Smooth muscle cell (in vitro differentiated cells): ENCODE measurements around the gene CEP44. TPM values are rescaled to one million over a fixed set of nuclear protein-coding genes. Genes with fewer than 3 reads are reported as not detected.

Experiments used
- DNase-seq: peaks from one replicate; lab custom pipeline; 2025; ENCODE audit not compliant: unreplicated experiment; lab: John Stamatoyannopoulos, UW
- H2AFZ ChIP-seq: fragments of 200-600 bp; sonication (generic); 2 replicates; pipeline ENCODE4 v1.6.0; 2016; ENCODE audit warnings: antibody characterized with exemption, low read depth, mild to moderate bottlenecking
- H3F3A ChIP-seq: fragments of 200-600 bp; sonication (generic); 2 replicates; pipeline ENCODE4 v1.6.0; 2017; ENCODE audit warnings: antibody characterized with exemption, low read depth
- H3K27ac ChIP-seq: fragments of 200-600 bp; sonication (generic); 2 replicates; pipeline ENCODE4 v1.5.1; 2016; ENCODE audit warnings: low read depth, mild to moderate bottlenecking
- H3K27me3 ChIP-seq: fragments of 200-600 bp; sonication (generic); 2 replicates; pipeline ENCODE4 v1.6.1; 2016; ENCODE audit warnings: low read depth, mild to moderate bottlenecking
- H3K36me3 ChIP-seq: fragments of 200-600 bp; sonication (generic); 2 replicates; pipeline ENCODE4 v1.5.1; 2016; ENCODE audit warnings: low read depth
- H3K4me1 ChIP-seq: fragments of 200-600 bp; sonication (generic); 2 replicates; pipeline ENCODE4 v1.5.1; 2016; ENCODE audit warnings: low read depth
- H3K4me2 ChIP-seq: fragments of 200-600 bp; sonication (generic); 2 replicates; pipeline ENCODE4 v1.6.0; 2016; ENCODE audit warnings: mild to moderate bottlenecking
- H3K4me3 ChIP-seq: fragments of 200-600 bp; sonication (generic); 2 replicates; pipeline ENCODE4 v1.5.1; 2016; ENCODE audit warnings: mild to moderate bottlenecking
- H3K79me2 ChIP-seq: fragments of 200-600 bp; sonication (generic); 2 replicates; pipeline ENCODE4 v1.6.0; 2016; ENCODE audit warnings: low read depth, mild to moderate bottlenecking
- H3K9ac ChIP-seq: fragments of 200-600 bp; sonication (generic); 2 replicates; pipeline ENCODE4 v1.6.0; 2016; ENCODE audit warnings: low read depth
- H3K9me3 ChIP-seq: fragments of 200-600 bp; sonication (generic); replicated peaks from 2 replicates; pipeline ENCODE4 v1.5.1; 2016; ENCODE audit warnings: low read depth
- H4K20me1 ChIP-seq: fragments of 200-600 bp; sonication (generic); 2 replicates; pipeline ENCODE4 v1.6.0; 2016; ENCODE audit warnings: low read depth
- CTCF ChIP-seq: fragments of 200-600 bp; sonication (generic); IDR thresholded peaks from 2 replicates; pipeline ENCODE4 v1.5.1; 2017; ENCODE audit warnings: borderline replicate concordance, mild to moderate bottlenecking, antibody characterized with exemption; ENCODE audit not compliant: insufficient read depth, poor library complexity, severe bottlenecking
- WGBS: methylation state at CpG from one replicate; pipeline ENCODE4 v1.1.7; 2016; ENCODE audit warnings: low lambda C conversion rate; 5-methylcytosine and 5-hydroxymethylcytosine counted together
- polyA plus RNA-seq: library from polyadenylated mRNA; unstranded; fragments of >200 nt; fragmentation: Nextera tagmentation; extraction: Ambion mirVana; gene quantifications from 2 replicates; pipeline ENCODE4 v1.2.1, GENCODE V29; 2016
- total RNA-seq: library from RNA; depleted of rRNA; stranded (reverse); fragments of >200 nt; gene quantifications from 2 replicates; pipeline ENCODE4 v1.2.3, GENCODE V29; 2014

The CEP44 gene
- total and polyA plus RNA-seq, 2 experiments from 2014 or later: 11.4 to 25.2 TPM

- Histone ChIP-seq H3K4me3 (no peak overlapping the region), H3K4me2 (no peak overlapping the region), H3K27ac (no peak overlapping the region), H3F3A (no peaks in the 10 kb centered on the region), H2AFZ (no peak overlapping the region), H3K9ac (no peak overlapping the region), H3K36me3 (no peaks in the 10 kb centered on the region), H4K20me1 (no peaks in the 10 kb centered on the region), H3K79me2 (no peaks in the 10 kb centered on the region), H3K27me3 (no peaks in the 10 kb centered on the region), H3K4me1 (no peaks in the 10 kb centered on the region), H3K9me3 (no peaks in the 10 kb centered on the region)
- no peak for DNase-seq
- WGBS: 92% methylated on average over 4 of the region's 4 CpGs
- no peak for TF ChIP-seq CTCF
Observed at GRCh38 chr4:174332741-174333493, 49.2 kb downstream of the CEP44 start.

- H3K36me3 ChIP-seq: no peaks in the 10 kb centered on the region
- no peaks in the 10 kb centered on the region for H3F3A ChIP-seq
- no peak overlapping the region for H3K4me2 ChIP-seq
- WGBS: 88% methylated on average over 3 of the region's 3 CpGs
- H3K4me1 ChIP-seq: no peaks in the 10 kb centered on the region
- DNase-seq: no peak
- no peaks in the 10 kb centered on the region for H3K79me2 ChIP-seq
- TF ChIP-seq CTCF: no peak
- no peaks in the 10 kb centered on the region for H4K20me1 ChIP-seq
- no peak overlapping the region for H3K4me3 ChIP-seq
- no peaks in the 10 kb centered on the region for H3K27me3 ChIP-seq
- no peak overlapping the region for H3K9ac ChIP-seq
- no peak overlapping the region for H3K27ac ChIP-seq
- no peak overlapping the region for H2AFZ ChIP-seq
- no peaks in the 10 kb centered on the region for H3K9me3 ChIP-seq
Observed at GRCh38 chr4:174334628-174335027, 50.9 kb downstream of the CEP44 start.

GRCh38 chr4:174340714-174341113 lies 57.0 kb downstream of the CEP44 start:
- H3K4me1 ChIP-seq: no peaks in the 10 kb centered on the region
- WGBS: 83% methylated on average over 2 of the region's 2 CpGs
- no peaks in the 10 kb centered on the region for H3K27me3 ChIP-seq
- H3K4me3 ChIP-seq: no peak overlapping the region
- no peaks in the 10 kb centered on the region for H3F3A ChIP-seq
- no peak for TF ChIP-seq CTCF
- H3K79me2 ChIP-seq: no peaks in the 10 kb centered on the region
- H4K20me1 ChIP-seq: no peaks in the 10 kb centered on the region
- H3K9ac ChIP-seq: no peak overlapping the region
- H3K27ac ChIP-seq: no peak overlapping the region
- no peaks in the 10 kb centered on the region for H3K9me3 ChIP-seq
- no peak overlapping the region for H2AFZ ChIP-seq
- no peaks in the 10 kb centered on the region for H3K36me3 ChIP-seq
- no peak for DNase-seq
- no peak overlapping the region for H3K4me2 ChIP-seq

GRCh38 chr4:174349156-174349555 lies 65.4 kb downstream of the CEP44 start:
- H3K36me3 ChIP-seq: no peaks in the 10 kb centered on the region
- H3F3A ChIP-seq: no peaks in the 10 kb centered on the region
- H3K9me3 ChIP-seq: no peaks in the 10 kb centered on the region
- H3K27me3 ChIP-seq: no peaks in the 10 kb centered on the region
- no peak for DNase-seq
- no peaks in the 10 kb centered on the region for H3K4me1 ChIP-seq
- H3K27ac ChIP-seq: no peak overlapping the region
- no peak overlapping the region for H3K9ac ChIP-seq
- 95% methylated on average over 1 of the region's 1 CpG for WGBS
- no peak overlapping the region for H2AFZ ChIP-seq
- no peak overlapping the region for H3K4me3 ChIP-seq
- H3K79me2 ChIP-seq: no peaks in the 10 kb centered on the region
- no peak for TF ChIP-seq CTCF
- H3K4me2 ChIP-seq: no peak overlapping the region
- H4K20me1 ChIP-seq: no peaks in the 10 kb centered on the region
